ENCODE results near the gene EIF4E. TPM values are rescaled to one million over a fixed set of nuclear protein-coding genes. Genes with fewer than 3 reads are reported as not detected.

EIF4E gene
- 73.8 and 92.5 TPM in 2 replicates for total RNA-seq

GRCh38 chr4:98928505-98929340 lies at the start of gene EIF4E:
Gene EIF4E (minus strand): TSS chr4:98929133. CDS start chr4:98929112, 21 bp downstream.

Other genes with a start within 250 kb of the EIF4E start
- 30.0 and 36.3 TPM in 2 replicates for gene METAP1, start 66.6 kb upstream of the EIF4E start, total RNA-seq
- gene ADH5, start 159.7 kb upstream of the EIF4E start, total RNA-seq: 145 and 158 TPM in 2 replicates
- gene ADH4, start 215.2 kb upstream of the EIF4E start, total RNA-seq: 0.16 TPM in 1 of 2 replicates, not detected in the other